Panc1 (cell line): ENCODE data around the gene FBXL17. TPM values are rescaled to one million over a fixed set of nuclear protein-coding genes. Genes with fewer than 3 reads are reported as not detected.

Source experiments
- ATAC-seq: fragments of 200-7000 bp; cut with Tn5 transposase; 2 replicates; pipeline ENCODE4 v1.9.1; 2020; ENCODE audit warnings: mild to moderate bottlenecking, moderate library complexity
- BruUV-seq: library from RNA; stranded (reverse); fragments of 400-500 nt; replicated peaks from 2 replicates; lab custom pipeline; 2021; lab: Mats Ljungman, UMichigan
- CTCF ChIA-PET: fragments of 300-600 bp; sonication (Branson Sonifier 250); formaldehyde crosslinking; loops from one replicate; lab custom pipeline; 2022; ENCODE audit warnings: antibody characterized with exemption; lab: Charles Lee
- POLR2A ChIA-PET: fragments of 300-600 bp; sonication (Branson Sonifier 250); formaldehyde crosslinking; loops from one replicate; lab custom pipeline; 2022; ENCODE audit warnings: antibody characterized with exemption; lab: Charles Lee
- DNase-seq: peaks from one replicate; pipeline ENCODE4 v3.0.0-alpha.2; 2010; ENCODE audit warnings: low read depth, low spot score
- H3K27ac ChIP-seq: 2 replicates; pipeline ENCODE4 v1.5.1; 2011; ENCODE audit warnings: mild to moderate bottlenecking, low read length, inconsistent platforms
- H3K27me3 ChIP-seq: fragments of 200-500 bp; sonication (Bioruptor generic); 2 replicates; pipeline ENCODE4 v1.6.0; 2014; ENCODE audit warnings: low read length, inconsistent platforms; ENCODE audit not compliant: control insufficient read depth, insufficient read depth
- H3K36me3 ChIP-seq: fragments of 200-500 bp; sonication (Bioruptor generic); 2 replicates; pipeline ENCODE4 v1.5.1; 2014; ENCODE audit warnings: inconsistent platforms, mild to moderate bottlenecking, low read length, moderate library complexity; ENCODE audit not compliant: control insufficient read depth, insufficient read depth
- H3K4me1 ChIP-seq: 2 replicates; pipeline ENCODE4 v1.5.1; 2011; ENCODE audit warnings: inconsistent platforms, mild to moderate bottlenecking, low read length, moderate library complexity; ENCODE audit not compliant: control insufficient read depth, insufficient read depth
- H3K4me3 ChIP-seq, 2 experiments: 2 replicates each; pipeline ENCODE4 v1.5.1; 2011 to 2012; ENCODE audit warnings: low read depth in 2 of 2, low read length in 2 of 2, mild to moderate bottlenecking in 2 of 2, inconsistent platforms in 1 of 2, moderate library complexity in 1 of 2
- H3K9me3 ChIP-seq: fragments of 200-500 bp; sonication (Bioruptor generic); 2 replicates; pipeline ENCODE4 v1.5.1; 2014; ENCODE audit warnings: low read depth, mild to moderate bottlenecking, inconsistent platforms, low read length, moderate library complexity; ENCODE audit not compliant: control insufficient read depth, insufficient read depth
- POLR2AphosphoS5 ChIP-seq: IDR thresholded peaks from 2 replicates; pipeline ENCODE4 v1.6.1; 2012; ENCODE audit warnings: mild to moderate bottlenecking, low read depth, low read length, moderate library complexity
- REST ChIP-seq, 2 experiments: IDR thresholded peaks; 2 replicates each; pipeline ENCODE4 v1.6.1; 2011 to 2012; ENCODE audit warnings: low read depth in 2 of 2, control low read depth in 1 of 2, low read length in 1 of 2, mild to moderate bottlenecking in 1 of 2, moderate library complexity in 1 of 2; ENCODE audit not compliant: insufficient read depth in 1 of 2
- SIN3A ChIP-seq: IDR thresholded peaks from 2 replicates; pipeline ENCODE4 v1.6.1; 2012; ENCODE audit warnings: low read depth, mild to moderate bottlenecking, low read length, moderate library complexity, borderline replicate concordance; ENCODE audit not compliant: insufficient read depth
- TCF7L2 ChIP-seq: IDR thresholded peaks from 2 replicates; pipeline ENCODE4 v1.6.1; 2011; ENCODE audit warnings: mild to moderate bottlenecking, low read depth, low read length, inconsistent platforms
- in situ Hi-C: cut with HindIII; loops from 2 replicates; pipeline ENCODE4 v1.10.0; 2016; ENCODE audit warnings: low sequenced_read_pairs, low pct_unique_long_range_greater_than_20kb
- intact Hi-C: fragments of 100-400 bp; cut with micrococcal nuclease; formaldehyde crosslinking; loops from one replicate; pipeline ENCODE4 v1.10.0; 2022; ENCODE audit not compliant: unreplicated experiment
- total RNA-seq: library from RNA; stranded (reverse); gene quantifications from one replicate; pipeline ENCODE4 v1.2.1, GENCODE V29; 2021; ENCODE audit not compliant: unreplicated experiment
- TF ChIP-seq, protein P1 (sequence below): fragments of 450-650 bp; IDR thresholded peaks from 2 replicates; pipeline ENCODE4 v1.5.1; 2017; ENCODE audit warnings: mild to moderate bottlenecking

The FBXL17 gene
- total RNA-seq, 1 experiment from 2014 or later, result 17.4 TPM

DNA sequence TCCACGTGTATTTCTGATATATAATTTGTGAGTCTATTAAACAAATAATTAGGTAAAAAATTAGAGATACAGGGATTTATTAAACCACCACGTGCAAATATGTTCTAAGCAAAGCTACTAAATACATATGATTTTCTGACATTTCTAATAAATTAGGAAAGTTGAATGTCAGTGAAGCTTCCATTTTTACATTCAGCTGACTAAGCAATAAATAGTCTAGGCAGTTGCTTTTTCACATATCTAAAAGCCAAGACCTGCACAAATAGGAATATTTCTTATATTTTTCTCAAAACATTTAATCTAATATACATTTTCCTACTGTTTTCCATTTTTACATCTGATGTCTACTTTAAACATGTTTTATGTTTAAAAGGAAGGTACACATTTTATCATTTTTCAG is 388.6 kb downstream of the FBXL17 start:
- intact Hi-C loops (no loop called here), in situ Hi-C loops (no loop called here)
- H3K4me1 ChIP-seq, result no peaks in the 10 kb centered on the region; the same call in 1 of the 2 replicates
- no peak for TF ChIP-seq POLR2AphosphoS5
- TF ChIP-seq REST (IDR thresholded peaks at IDR 0.05; ENCODE audit: insufficient read depth in 1 of 2, low read depth in 2 of 2, low read length in 1 of 2), result no peak
- TF ChIP-seq, protein P1, sequence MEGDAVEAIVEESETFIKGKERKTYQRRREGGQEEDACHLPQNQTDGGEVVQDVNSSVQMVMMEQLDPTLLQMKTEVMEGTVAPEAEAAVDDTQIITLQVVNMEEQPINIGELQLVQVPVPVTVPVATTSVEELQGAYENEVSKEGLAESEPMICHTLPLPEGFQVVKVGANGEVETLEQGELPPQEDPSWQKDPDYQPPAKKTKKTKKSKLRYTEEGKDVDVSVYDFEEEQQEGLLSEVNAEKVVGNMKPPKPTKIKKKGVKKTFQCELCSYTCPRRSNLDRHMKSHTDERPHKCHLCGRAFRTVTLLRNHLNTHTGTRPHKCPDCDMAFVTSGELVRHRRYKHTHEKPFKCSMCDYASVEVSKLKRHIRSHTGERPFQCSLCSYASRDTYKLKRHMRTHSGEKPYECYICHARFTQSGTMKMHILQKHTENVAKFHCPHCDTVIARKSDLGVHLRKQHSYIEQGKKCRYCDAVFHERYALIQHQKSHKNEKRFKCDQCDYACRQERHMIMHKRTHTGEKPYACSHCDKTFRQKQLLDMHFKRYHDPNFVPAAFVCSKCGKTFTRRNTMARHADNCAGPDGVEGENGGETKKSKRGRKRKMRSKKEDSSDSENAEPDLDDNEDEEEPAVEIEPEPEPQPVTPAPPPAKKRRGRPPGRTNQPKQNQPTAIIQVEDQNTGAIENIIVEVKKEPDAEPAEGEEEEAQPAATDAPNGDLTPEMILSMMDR, result no peak
- TF ChIP-seq TCF7L2, result no peak
- H3K36me3 ChIP-seq, result no peaks in the 10 kb centered on the region
- ChIA-PET POLR2A (no interaction called here), CTCF (no interaction called here)
- BruUV-seq, result no TSS peak
- DNase-seq (no peak), ATAC-seq (no peak)
- H3K9me3 ChIP-seq, result no peaks in the 10 kb centered on the region
- H3K27me3 ChIP-seq, result no peaks in the 10 kb centered on the region
- H3K27ac ChIP-seq, result no peak overlapping the region
- H3K4me3 ChIP-seq, result no peak overlapping the region

DNA sequence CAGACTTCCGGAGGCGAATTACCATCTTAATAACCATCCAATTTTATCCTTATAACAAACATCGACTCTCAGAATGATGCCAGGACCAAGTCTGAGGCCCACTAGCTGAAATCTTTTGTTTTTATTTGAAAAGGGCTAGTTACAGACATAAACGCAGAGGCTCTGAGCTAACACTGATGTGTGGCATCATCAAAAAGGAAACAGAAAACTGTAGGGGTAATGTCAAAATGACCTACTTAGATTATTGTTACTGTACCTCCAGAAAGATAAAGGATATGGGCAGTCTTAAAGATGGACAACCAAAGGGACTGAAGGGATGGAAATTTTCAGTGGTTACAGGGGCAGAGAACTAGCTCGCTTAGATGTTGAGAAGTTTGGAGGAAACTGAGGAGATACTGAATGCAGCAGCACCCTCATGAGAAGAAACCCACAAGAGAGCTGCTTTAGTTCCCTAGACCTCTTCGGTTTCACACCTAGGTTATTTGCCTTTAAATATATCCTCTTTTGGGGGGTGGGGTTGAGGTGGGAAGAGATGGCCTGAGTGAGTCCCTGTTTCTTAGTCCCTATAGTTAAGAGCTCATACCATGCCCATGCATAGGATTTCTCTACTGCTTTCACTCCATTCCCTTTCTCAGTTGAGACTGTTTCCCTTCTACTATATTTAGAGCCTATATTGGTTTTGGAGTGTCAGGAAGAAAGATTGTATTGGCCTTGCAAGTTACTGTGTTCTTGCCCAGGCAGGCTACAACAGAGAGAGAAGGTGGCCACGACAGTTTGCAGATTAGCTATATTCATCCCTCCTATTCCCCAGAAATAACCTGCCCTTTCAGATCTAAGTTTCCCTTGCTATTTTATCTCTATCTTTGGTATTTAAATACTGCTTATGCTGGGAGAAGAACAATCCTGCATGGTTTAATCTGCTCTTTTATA is 390.8 kb downstream of the FBXL17 start:
- in situ Hi-C loops (no loop called here), intact Hi-C loops (no loop called here)
- ChIA-PET POLR2A (no interaction called here), CTCF (interaction anchor here (0.6 kb wide), 1 partner anchor 18 kb away, joined by 7 read pairs; no protein-coding TSS in a partner anchor)
- Histone ChIP-seq H3K4me1 (no peaks in the 10 kb centered on the region), H3K9me3 (no peaks in the 10 kb centered on the region), H3K4me3 (no peak overlapping the region), H3K36me3 (no peaks in the 10 kb centered on the region), H3K27ac (no peak overlapping the region), H3K27me3 (no peaks in the 10 kb centered on the region)
- DNase-seq (no peak), ATAC-seq (no peak)
- BruUV-seq, result no TSS peak
- TF ChIP-seq, protein P1, result no peak
- no peak for TF ChIP-seq POLR2AphosphoS5
- no peak for TF ChIP-seq SIN3A
- TF ChIP-seq REST (IDR thresholded peaks at IDR 0.05; ENCODE audit: insufficient read depth in 1 of 2, low read depth in 2 of 2, low read length in 1 of 2), result no peak
- TF ChIP-seq TCF7L2, result no peak
